ENCODE data around the gene GNAQ. TPM values are rescaled to one million over a fixed set of nuclear protein-coding genes. Genes with fewer than 3 reads are reported as not detected.

Gene GNAQ
- total RNA-seq, 2 donors from 2014 or later = 22.3 to 22.7 TPM

DNA sequence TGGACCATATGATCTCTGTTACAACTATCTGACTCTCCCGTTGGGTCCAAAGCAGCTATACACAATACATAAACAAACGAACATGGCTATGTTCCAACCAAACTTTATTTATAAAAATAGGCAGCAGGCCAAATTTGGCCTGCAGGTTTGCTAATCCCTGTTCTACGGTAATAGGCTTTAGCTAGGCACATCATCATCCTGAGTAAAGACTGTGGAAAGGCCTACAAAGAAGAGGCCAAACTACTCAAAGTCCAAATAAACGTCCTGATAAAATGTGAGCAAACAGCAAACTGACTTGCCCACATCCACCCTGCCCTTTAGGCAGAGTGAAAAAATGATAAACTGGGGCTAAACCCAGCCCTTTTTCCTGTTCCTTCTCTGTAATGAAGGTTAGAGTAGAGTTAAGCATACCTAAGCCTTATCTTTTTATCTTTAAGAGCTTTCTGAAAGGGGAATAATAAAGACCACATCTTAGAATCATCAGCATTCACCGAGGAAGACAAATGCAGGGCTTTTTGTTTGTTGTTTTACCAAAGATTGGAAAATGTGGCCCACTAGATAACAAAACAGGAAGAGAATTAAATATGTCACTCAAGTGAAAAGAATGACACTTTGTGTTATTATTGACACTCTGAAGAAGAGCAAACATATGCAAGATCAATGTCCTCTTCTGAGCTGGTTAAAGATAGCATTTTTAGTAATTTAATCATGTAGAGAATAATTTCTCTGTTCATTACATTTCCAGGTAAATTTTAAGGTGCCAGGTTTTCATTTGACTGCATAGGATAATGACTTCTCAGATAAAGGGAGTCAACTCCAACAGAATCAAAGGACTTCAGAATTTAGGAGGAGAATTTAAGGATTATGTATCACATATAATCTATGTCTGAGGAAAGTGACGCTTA lies 223.5 kb downstream of the GNAQ start:
- peaks cover 0 to 1% of the 10 kb centered on the region in 2 donors for H3K36me3 Mint-ChIP-seq (ENCODE audit: insufficient read depth in 2 of 2)
- DNase-seq = no peak
- peaks cover 0 to 2% of the 10 kb centered on the region in 2 donors for H3K9me3 Mint-ChIP-seq
- H3K27me3 Mint-ChIP-seq (ENCODE audit: low read depth) = no peaks in the 10 kb centered on the region
- H3K27ac Mint-ChIP-seq = peak overlapping the region; percentile 77
- H3K4me1 Mint-ChIP-seq (ENCODE audit: low read depth) = peaks cover 22% of the 10 kb centered on the region
- H3K4me3 Mint-ChIP-seq = peak overlapping the region in 1 of 2 donors; percentile 53
- ATAC-seq (replicated peaks in 1 of 2) = no peak

DNA sequence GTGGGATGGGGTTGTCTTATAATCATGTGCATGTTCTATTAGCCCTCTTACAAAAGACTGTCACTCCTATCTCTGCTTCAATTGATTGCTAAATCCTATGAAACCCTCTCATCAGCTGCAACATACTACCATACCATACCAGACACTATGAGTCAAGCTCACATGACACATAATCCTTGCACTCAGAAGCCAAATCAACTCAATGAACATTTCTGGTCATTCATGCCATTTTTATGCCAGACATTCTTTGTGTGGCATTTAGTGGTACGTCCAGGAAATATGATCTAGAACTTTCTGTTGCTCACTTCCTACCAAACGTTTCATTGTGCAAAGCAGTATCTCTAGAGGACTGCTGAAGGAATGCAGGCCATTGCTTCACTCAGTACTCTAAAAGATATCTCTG lies 224.3 kb downstream of the GNAQ start:
- peak; percentile 90 to 96 for ATAC-seq (replicated peaks in 1 of 2)
- peak in 1 of 2 donors; percentile 22 for DNase-seq
- peaks cover 0 to 1% of the 10 kb centered on the region in 2 donors for H3K36me3 Mint-ChIP-seq (ENCODE audit: insufficient read depth in 2 of 2)
- no peak overlapping the region for H3K4me3 Mint-ChIP-seq
- peaks cover 0 to 2% of the 10 kb centered on the region in 2 donors for H3K9me3 Mint-ChIP-seq
- H3K4me1 Mint-ChIP-seq (ENCODE audit: low read depth) = peaks cover 22% of the 10 kb centered on the region
- no peaks in the 10 kb centered on the region for H3K27me3 Mint-ChIP-seq (ENCODE audit: low read depth)
- H3K27ac Mint-ChIP-seq = no peak overlapping the region

DNA sequence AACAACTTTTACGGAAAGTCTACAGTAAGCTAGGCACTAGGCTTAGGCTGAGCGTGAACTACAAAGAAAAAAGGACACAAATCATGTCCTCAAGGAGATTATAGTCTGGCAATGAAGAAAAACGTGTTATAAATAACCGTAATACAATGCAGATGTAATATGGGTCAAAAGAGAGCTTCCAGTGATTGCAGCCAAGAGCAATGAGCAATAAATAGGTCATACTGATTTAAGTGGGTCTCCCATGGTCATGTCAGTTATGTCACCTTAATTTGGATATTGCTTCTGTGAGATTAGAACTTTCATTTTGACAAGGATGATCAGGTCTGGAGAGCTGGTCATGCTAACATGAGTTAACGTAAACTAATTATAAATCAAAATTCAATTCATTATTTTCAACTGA lies 224.9 kb downstream of the GNAQ start:
- H3K27ac Mint-ChIP-seq = no peak overlapping the region
- H3K27me3 Mint-ChIP-seq (ENCODE audit: low read depth) = no peaks in the 10 kb centered on the region
- H3K9me3 Mint-ChIP-seq = peaks cover 0 to 2% of the 10 kb centered on the region in 2 donors
- ATAC-seq (replicated peaks in 1 of 2) = no peak
- peaks cover 22% of the 10 kb centered on the region for H3K4me1 Mint-ChIP-seq (ENCODE audit: low read depth)
- H3K4me3 Mint-ChIP-seq = no peak overlapping the region
- peaks cover 0 to 1% of the 10 kb centered on the region in 2 donors for H3K36me3 Mint-ChIP-seq (ENCODE audit: insufficient read depth in 2 of 2)
- no peak for DNase-seq

DNA sequence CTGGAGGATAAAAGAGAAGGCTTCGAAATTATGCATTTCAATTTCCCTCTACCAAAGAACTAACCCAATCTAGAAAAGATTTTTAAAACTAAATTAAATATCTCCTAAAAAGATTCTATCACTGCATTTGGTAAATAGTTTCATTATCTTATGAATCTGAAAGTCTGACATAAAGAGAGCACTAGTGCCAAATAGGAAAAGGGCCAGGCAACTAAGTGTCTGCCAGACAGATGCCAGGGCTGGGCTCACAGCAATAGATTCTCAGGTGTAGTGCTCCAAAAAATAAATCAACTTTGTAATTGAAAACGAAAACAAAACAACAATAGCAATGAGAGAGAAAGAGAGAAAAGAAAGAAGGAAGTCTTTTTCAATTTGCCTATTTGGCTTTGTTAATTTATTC lies 225.8 kb downstream of the GNAQ start:
- Mint-ChIP-seq H3K36me3 (ENCODE audit: insufficient read depth in 2 of 2) (peaks cover 0 to 1% of the 10 kb centered on the region in 2 donors), H3K27me3 (ENCODE audit: low read depth) (no peaks in the 10 kb centered on the region), H3K4me3 (no peak overlapping the region), H3K9me3 (peaks cover 0 to 2% of the 10 kb centered on the region in 2 donors), H3K27ac (no peak overlapping the region), H3K4me1 (ENCODE audit: low read depth) (peaks cover 30% of the 10 kb centered on the region)
- ATAC-seq (replicated peaks in 1 of 2) (no peak), DNase-seq (no peak)

DNA sequence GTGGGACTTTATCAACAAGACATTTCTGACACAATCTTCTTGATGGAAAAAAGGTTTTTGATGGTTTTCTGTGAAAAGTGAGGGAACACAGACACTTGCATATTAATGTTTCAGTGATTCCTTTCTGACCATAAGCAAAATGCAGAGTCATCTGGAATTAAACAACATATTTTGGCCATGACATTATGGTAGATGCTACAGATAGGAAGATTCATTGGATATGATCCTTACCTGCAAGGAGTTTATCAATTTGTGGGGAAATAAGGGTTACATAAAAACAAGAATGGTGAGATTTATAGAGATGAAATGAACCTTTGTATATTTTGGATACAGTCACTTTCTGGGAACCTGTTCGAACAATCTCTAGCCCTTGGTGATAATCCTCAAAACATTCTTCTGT lies 228.2 kb downstream of the GNAQ start:
- Mint-ChIP-seq H3K36me3 (ENCODE audit: insufficient read depth in 2 of 2) (peaks cover 0 to 1% of the 10 kb centered on the region in 2 donors), H3K9me3 (peaks cover 0 to 2% of the 10 kb centered on the region in 2 donors), H3K4me1 (ENCODE audit: low read depth) (peaks cover 25% of the 10 kb centered on the region), H3K27me3 (ENCODE audit: low read depth) (no peaks in the 10 kb centered on the region), H3K27ac (no peak overlapping the region), H3K4me3 (no peak overlapping the region)
- no peak for DNase-seq
- ATAC-seq (replicated peaks in 1 of 2) = no peak

DNA sequence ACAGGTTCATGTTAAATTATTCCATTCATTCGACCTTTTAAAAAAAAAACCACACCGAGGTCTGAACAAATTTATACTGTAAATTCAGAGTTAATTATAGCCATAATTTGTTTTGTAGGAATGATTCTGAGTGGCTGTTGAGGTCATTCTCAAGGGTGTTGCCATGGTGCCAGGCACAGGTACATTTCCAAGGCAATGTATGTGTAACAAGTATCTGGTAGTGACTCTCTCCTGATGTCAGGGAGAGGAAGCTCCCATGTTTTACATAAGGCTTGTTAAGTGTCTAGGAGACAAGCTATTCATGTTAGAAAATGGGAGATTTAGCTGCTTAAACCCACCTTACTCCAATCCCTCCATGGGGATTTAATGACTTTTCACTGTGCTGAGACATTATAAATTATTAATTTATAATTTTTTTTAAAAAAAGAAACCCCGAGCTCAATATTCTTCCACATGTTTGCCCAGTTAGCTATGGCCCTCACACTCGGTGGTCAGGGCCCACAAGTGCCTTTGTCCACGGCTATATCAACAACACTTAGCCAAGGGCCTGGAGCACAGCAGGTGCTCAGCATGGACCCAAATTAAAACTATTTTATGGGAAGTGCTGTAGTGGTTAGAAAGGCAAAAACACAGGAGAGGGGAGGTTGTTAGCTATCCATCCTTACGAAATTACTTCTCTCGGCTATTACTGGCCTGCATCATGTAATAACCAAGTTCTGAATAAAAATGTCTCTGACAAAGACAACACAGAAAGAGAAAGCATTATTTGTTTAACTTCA lies 228.9 kb downstream of the GNAQ start:
- Mint-ChIP-seq H3K27me3 (ENCODE audit: low read depth) (no peaks in the 10 kb centered on the region), H3K36me3 (ENCODE audit: insufficient read depth in 2 of 2) (no peaks in the 10 kb centered on the region), H3K9me3 (no peaks in the 10 kb centered on the region), H3K4me3 (no peak overlapping the region), H3K27ac (no peak overlapping the region), H3K4me1 (ENCODE audit: low read depth) (peaks cover 18% of the 10 kb centered on the region)
- no peak for ATAC-seq (replicated peaks in 1 of 2)
- DNase-seq = no peak

DNA sequence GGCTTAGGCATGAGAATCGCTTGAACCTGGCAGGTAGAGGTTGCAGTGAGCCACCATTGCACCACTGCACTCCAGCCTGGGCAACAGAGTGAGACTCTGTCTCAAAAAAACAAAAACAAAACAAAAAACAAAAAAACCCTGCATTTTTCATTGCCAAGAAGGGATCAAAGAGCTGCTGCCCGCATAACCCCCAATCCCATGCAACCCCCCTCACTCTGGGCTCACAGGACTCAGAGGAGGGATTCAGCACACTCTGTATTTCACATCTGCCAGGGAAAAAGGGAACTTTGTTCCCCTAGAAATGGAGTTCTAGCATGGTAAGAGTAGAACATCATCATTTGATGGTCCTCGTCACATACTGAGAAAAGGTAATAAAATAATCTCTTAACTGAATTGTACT lies 229.5 kb downstream of the GNAQ start:
- no peaks in the 10 kb centered on the region for H3K36me3 Mint-ChIP-seq (ENCODE audit: insufficient read depth in 2 of 2)
- no peak overlapping the region for H3K4me3 Mint-ChIP-seq
- ATAC-seq (replicated peaks in 1 of 2) (no peak), DNase-seq (no peak)
- no peaks in the 10 kb centered on the region for H3K27me3 Mint-ChIP-seq (ENCODE audit: low read depth)
- no peaks in the 10 kb centered on the region for H3K9me3 Mint-ChIP-seq
- H3K27ac Mint-ChIP-seq = no peak overlapping the region
- H3K4me1 Mint-ChIP-seq (ENCODE audit: low read depth) = peaks cover 12% of the 10 kb centered on the region

DNA sequence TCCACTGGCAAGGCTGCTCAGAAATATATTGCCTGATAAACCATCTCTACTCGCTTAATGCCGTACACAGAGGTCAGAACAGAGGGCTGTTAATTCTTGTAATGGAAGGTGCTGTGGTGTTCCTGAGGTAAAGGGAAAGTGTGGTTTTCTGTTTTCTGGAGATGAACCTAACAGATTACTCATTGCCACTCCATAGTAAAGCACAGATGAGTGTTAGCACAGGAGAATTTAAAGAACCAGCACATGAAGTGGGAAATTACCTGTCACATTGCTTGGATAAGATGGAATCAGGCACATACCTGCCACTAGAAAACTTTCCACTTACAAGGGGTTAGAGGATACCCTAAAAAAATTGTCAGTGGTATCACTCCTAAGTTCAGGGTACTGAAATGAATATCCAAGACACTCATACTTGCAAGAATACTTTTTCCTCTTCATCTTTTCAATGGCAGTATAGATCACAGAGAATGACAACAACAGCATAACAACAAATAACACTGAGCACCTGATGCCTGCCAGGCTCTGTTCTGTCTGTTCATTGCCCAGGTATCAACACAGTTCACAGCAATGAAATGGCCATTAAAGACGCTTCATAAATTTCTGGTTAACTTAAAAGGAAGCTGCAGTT lies 230.6 kb downstream of the GNAQ start:
- no peaks in the 10 kb centered on the region for H3K36me3 Mint-ChIP-seq (ENCODE audit: insufficient read depth in 2 of 2)
- ATAC-seq (replicated peaks in 1 of 2) = peak; percentile 84 to 86
- H3K4me3 Mint-ChIP-seq = peak overlapping the region in 1 of 2 donors; percentile 21
- peaks cover 10% of the 10 kb centered on the region for H3K4me1 Mint-ChIP-seq (ENCODE audit: low read depth)
- DNase-seq = no peak
- no peaks in the 10 kb centered on the region for H3K27me3 Mint-ChIP-seq (ENCODE audit: low read depth)
- H3K27ac Mint-ChIP-seq = peak overlapping the region; percentile 35
- no peaks in the 10 kb centered on the region for H3K9me3 Mint-ChIP-seq

DNA sequence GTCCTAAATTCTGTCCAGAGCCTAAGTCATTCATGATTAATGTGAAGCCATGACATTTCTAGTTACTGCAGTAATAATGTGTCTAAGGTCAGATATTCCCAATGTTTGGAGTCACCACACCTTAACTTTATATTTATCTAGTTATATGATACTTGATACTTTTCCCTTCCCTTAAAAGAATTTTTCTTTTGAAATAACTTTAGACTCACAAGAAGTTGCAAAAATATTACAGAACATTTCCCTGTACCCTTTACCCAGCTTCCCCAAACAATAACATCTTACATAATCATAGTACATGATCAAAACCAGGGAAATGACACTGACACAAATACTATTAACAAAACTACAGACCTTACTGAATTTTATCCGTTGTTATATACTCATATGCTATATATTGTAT lies 233.5 kb downstream of the GNAQ start:
- Mint-ChIP-seq H3K36me3 (ENCODE audit: insufficient read depth in 2 of 2) (peaks cover 0 to 1% of the 10 kb centered on the region in 2 donors), H3K4me3 (no peak overlapping the region), H3K27ac (no peak overlapping the region), H3K9me3 (no peaks in the 10 kb centered on the region), H3K4me1 (ENCODE audit: low read depth) (peaks cover 10% of the 10 kb centered on the region), H3K27me3 (ENCODE audit: low read depth) (no peaks in the 10 kb centered on the region)
- no peak for ATAC-seq (replicated peaks in 1 of 2)
- no peak for DNase-seq

DNA sequence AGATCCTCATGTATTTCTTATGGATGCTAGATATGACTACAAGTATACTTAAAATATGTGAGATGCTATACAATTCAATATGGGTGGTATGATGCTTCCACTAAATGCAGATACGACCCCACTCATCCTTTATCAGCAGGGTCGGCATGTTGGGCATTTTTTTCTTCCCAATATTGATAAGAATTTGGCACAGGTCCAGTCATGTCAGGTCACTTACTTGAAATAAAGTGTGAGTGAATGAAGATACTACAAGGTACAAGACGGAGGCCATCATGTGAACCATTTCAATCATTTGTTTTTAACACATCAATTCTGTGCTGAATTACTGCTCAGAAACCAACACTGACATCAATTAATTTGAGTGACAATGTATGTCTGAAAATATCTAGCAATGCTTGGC lies 236.6 kb downstream of the GNAQ start:
- Mint-ChIP-seq H3K27ac (no peak overlapping the region), H3K27me3 (ENCODE audit: low read depth) (no peaks in the 10 kb centered on the region), H3K4me3 (no peak overlapping the region), H3K4me1 (ENCODE audit: low read depth) (no peaks in the 10 kb centered on the region), H3K9me3 (no peaks in the 10 kb centered on the region), H3K36me3 (ENCODE audit: insufficient read depth in 2 of 2) (peaks cover 2 to 3% of the 10 kb centered on the region in 2 donors)
- no peak for ATAC-seq (replicated peaks in 1 of 2)
- no peak for DNase-seq

DNA sequence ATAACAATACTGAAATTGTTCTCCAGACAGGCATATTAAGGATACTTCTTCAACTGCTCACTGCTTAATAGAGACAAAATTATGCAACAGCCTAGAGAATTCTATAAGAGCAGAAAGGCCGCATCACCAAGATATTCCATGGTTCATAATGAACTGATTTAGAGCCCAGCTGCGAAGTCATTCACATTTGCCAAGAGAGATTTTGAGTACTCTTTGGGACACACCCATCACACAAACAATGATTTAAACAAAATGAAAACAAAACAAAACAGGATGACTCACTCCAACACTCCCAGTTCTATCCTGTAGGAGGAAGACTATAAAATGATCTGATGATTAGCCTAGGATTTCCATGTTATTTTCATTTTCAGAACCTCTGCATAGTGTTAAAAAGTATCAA lies 237.8 kb downstream of the GNAQ start:
- ATAC-seq (replicated peaks in 1 of 2) = no peak
- Mint-ChIP-seq H3K27me3 (ENCODE audit: low read depth) (no peaks in the 10 kb centered on the region), H3K27ac (no peak overlapping the region), H3K36me3 (ENCODE audit: insufficient read depth in 2 of 2) (peaks cover 2 to 3% of the 10 kb centered on the region in 2 donors), H3K9me3 (no peaks in the 10 kb centered on the region), H3K4me1 (ENCODE audit: low read depth) (no peaks in the 10 kb centered on the region), H3K4me3 (no peak overlapping the region)
- DNase-seq = no peak

DNA sequence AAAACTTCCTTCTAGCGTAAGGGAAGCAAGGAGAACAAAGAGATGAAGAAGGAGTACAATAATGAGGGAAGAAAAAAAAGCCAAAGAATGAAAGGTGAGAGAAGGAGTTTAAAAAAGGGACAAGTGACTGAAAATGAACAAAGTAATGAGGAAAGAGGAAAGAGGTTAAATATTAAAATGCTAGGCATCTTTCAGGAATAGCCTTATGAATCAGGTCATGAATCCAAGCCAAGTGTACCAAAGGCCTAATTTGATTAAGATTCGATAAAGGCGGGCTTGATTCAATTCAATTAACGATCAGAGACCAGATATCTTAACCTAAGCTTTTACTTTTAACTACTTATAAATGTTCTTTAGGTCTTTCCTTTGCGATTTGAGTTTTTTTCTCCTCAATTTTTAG lies 241.7 kb downstream of the GNAQ start:
- Mint-ChIP-seq H3K9me3 (no peaks in the 10 kb centered on the region), H3K27ac (no peak overlapping the region), H3K4me1 (ENCODE audit: low read depth) (peaks cover 6% of the 10 kb centered on the region), H3K36me3 (ENCODE audit: insufficient read depth in 2 of 2) (peaks cover 2 to 6% of the 10 kb centered on the region in 2 donors), H3K4me3 (no peak overlapping the region), H3K27me3 (ENCODE audit: low read depth) (no peaks in the 10 kb centered on the region)
- DNase-seq = no peak
- no peak for ATAC-seq (replicated peaks in 1 of 2)

DNA sequence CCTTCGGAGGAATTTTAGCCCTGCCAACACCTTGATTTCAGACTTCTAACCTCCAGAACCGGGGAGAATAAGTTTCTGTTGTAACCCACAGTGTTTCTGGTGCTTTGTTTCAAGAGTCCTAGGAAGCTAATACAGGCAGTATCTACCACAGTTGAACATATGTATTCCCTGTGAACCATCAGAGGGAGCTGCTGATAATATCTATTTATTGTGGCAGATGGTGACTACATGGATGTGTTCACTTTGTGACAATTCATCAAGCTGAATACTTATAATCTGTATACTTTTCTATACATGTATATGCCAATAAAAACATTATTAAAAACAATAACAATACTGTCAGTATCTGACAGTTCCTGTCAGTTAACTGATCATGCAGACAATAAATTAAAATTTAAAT lies 246.3 kb downstream of the GNAQ start:
- no peak for DNase-seq
- Mint-ChIP-seq H3K9me3 (peaks cover 0 to 2% of the 10 kb centered on the region in 2 donors), H3K36me3 (ENCODE audit: insufficient read depth in 2 of 2) (peaks cover 4 to 5% of the 10 kb centered on the region in 2 donors), H3K27me3 (ENCODE audit: low read depth) (no peaks in the 10 kb centered on the region), H3K4me1 (ENCODE audit: low read depth) (peaks cover 21% of the 10 kb centered on the region), H3K27ac (no peak overlapping the region), H3K4me3 (no peak overlapping the region)
- no peak for ATAC-seq (replicated peaks in 1 of 2)

Data from activated T-cell treated with anti-CD3 and anti-CD28 coated beads, Interleukin-2, amount 50 U/mL, for 72 hours (primary cell).